ENCODE results near the gene ERV3-1. TPM values are rescaled to one million over a fixed set of nuclear protein-coding genes. Genes with fewer than 3 reads are reported as not detected.
"Not testable (repeated sequence)": the region's sequence is repeated elsewhere in the genome, so short reads cannot be mapped to it uniquely, and the experiment has no call there.

The ERV3-1 gene
- polyA plus RNA-seq, 1 donor from 2014 or later: 48.5 TPM

DNA sequence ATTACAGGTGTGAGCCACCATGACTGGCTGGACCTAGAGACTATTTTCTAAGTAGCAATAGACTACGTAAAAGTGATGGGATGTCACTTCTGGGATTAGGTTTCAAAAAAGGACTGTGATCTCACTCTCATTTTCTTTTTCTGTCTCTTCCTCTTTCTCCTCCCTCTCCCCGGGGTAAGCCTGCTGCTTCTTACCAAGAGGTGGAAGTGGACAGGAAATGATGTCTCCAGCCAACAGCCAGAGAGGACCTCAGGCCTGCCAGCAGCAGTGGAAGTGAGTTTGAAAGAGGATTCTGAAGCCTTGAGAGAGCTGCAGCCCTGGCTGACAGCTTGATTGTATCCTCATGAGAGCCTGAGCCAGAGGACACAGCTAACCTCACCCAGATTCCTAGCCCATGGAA, 30.0 kb upstream of the ERV3-1 start:
- H3K9me3 ChIP-seq (ENCODE audit: low read length); H3K79me2 ChIP-seq (replicated peaks; ENCODE audit: insufficient read depth, low read length); H3K27me3 ChIP-seq (ENCODE audit: insufficient read depth, low read depth, low read length); H3F3A ChIP-seq (ENCODE audit: insufficient read depth, low read length, poor library complexity, severe bottlenecking); H3K4me2 ChIP-seq (ENCODE audit: low read length); H3K9me2 ChIP-seq (ENCODE audit: insufficient read depth, low read length); H3K27ac ChIP-seq (ENCODE audit: low read length); H3K4me3 ChIP-seq (ENCODE audit: low read length); H3K36me3 ChIP-seq (ENCODE audit: insufficient read depth, low read length); H2AFZ ChIP-seq (ENCODE audit: low read depth, low read length); H3K9ac ChIP-seq (ENCODE audit: low read length); H4K20me1 ChIP-seq (ENCODE audit: insufficient read depth): not testable (repeated sequence)

DNA sequence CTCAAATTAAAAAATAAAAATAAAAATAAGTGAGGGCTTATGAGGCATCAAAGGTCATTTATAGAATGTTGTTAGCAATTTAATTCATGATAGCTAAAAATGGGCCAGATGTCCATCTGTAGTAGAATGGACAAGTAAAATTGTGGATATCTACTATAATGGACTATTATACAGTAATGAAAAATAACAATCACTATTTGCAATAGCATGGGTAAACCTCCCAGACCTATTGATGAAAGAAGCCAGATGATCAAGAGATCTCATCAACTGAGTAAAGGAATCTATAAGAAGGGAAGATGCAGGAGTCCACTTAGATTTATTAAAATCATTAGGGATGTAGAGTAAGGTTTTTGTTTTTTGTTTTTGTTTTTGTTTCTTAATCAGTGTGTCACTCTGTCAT, 29.0 kb upstream of the ERV3-1 start:
- not testable (repeated sequence) for H3K4me3 ChIP-seq (ENCODE audit: low read length); H3K27me3 ChIP-seq (ENCODE audit: insufficient read depth, low read depth, low read length); H3K79me2 ChIP-seq (replicated peaks; ENCODE audit: insufficient read depth, low read length); H3K27ac ChIP-seq (ENCODE audit: low read length); H3K9me2 ChIP-seq (ENCODE audit: insufficient read depth, low read length); H3K9me3 ChIP-seq (ENCODE audit: low read length); H2AFZ ChIP-seq (ENCODE audit: low read depth, low read length); H4K20me1 ChIP-seq (ENCODE audit: insufficient read depth); H3K9ac ChIP-seq (ENCODE audit: low read length); H3F3A ChIP-seq (ENCODE audit: insufficient read depth, low read length, poor library complexity, severe bottlenecking); H3K4me2 ChIP-seq (ENCODE audit: low read length); H3K36me3 ChIP-seq (ENCODE audit: insufficient read depth, low read length)

DNA sequence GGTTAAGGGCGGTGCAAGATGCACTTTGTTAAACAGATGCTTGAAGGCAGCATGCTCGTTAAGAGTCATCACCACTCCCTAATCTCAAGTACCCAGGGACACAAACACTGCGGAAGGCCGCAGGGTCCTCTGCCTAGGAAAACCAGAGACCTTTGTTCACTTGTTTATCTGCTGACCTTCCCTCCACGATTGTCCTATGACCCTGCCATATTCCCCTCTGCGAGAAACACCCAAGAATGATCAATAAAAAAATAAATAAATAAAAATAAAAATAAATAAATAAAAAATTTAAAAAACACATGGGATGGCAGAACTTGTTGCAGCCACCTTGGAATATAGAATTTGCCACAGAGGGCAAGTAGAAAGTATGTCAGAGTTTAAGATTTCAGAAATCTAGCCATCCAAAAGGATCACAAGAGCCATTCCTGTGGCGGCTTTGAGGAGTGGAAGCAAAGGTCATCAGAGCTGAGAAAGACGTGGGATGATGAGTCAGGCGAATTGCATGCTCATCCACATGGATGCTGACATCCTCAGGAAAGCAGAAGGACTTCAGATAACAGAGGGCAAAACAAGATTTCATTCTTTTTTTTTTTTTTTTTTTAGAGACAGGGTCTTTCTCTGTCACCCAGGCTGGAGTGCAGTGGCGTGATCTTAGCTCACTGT, 27.8 kb upstream of the ERV3-1 start:
- not testable (repeated sequence) for H2AFZ ChIP-seq (ENCODE audit: low read depth, low read length); H3K9me2 ChIP-seq (ENCODE audit: insufficient read depth, low read length); H3K4me3 ChIP-seq (ENCODE audit: low read length); H3K9ac ChIP-seq (ENCODE audit: low read length); H3K9me3 ChIP-seq (ENCODE audit: low read length); H3K79me2 ChIP-seq (replicated peaks; ENCODE audit: insufficient read depth, low read length); H3K4me2 ChIP-seq (ENCODE audit: low read length); H4K20me1 ChIP-seq (ENCODE audit: insufficient read depth); H3K27me3 ChIP-seq (ENCODE audit: insufficient read depth, low read depth, low read length); H3K27ac ChIP-seq (ENCODE audit: low read length); H3F3A ChIP-seq (ENCODE audit: insufficient read depth, low read length, poor library complexity, severe bottlenecking); H3K36me3 ChIP-seq (ENCODE audit: insufficient read depth, low read length)

DNA sequence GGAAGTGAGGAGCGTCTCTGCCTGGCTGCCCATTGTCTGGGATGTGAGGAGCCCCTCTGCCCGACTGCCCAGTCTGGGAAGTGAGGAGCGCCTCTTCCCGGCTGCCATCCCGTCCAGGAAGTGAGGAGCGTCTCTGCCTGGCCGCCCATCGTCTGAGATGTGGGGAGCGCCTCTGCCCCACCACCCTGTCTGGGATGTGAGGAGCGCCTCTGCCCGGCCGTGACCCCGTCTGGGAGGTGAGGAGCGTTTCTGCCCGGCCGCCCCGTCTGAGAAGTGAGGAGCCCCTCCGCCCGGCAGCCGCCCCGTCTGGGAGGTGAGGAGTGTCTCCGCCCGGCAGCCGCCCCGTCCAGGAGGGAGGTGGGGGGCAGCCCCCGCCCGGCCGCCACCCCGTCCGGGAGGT, 26.9 kb upstream of the ERV3-1 start:
- H2AFZ ChIP-seq (ENCODE audit: low read depth, low read length); H3K79me2 ChIP-seq (replicated peaks; ENCODE audit: insufficient read depth, low read length); H3K9me3 ChIP-seq (ENCODE audit: low read length); H3K27me3 ChIP-seq (ENCODE audit: insufficient read depth, low read depth, low read length); H3K4me2 ChIP-seq (ENCODE audit: low read length); H3K9me2 ChIP-seq (ENCODE audit: insufficient read depth, low read length); H3K9ac ChIP-seq (ENCODE audit: low read length); H3K27ac ChIP-seq (ENCODE audit: low read length); H3F3A ChIP-seq (ENCODE audit: insufficient read depth, low read length, poor library complexity, severe bottlenecking); H3K36me3 ChIP-seq (ENCODE audit: insufficient read depth, low read length); H3K4me3 ChIP-seq (ENCODE audit: low read length); H4K20me1 ChIP-seq (ENCODE audit: insufficient read depth): not testable (repeated sequence)

DNA sequence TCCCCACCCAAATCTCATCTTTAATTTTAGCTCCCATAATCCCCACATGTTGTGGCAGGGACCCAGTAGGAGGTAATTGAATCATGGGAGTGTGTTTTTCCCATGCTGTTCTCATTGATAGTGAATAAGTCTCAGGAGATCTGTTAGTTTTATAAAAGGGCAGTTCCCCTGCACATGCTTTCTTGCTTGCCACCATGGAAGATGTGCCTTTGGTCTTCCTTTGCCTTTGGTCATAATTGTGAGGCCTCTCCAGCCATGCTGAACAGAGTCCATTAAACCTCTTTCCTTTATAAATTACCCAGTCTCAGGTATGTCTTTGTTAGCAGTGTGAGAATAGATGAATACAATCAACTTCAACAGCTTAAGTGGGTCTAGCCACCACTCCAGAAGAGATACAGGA, 18.5 kb upstream of the ERV3-1 start:
- not testable (repeated sequence) for H3K9ac ChIP-seq (ENCODE audit: low read length); H3F3A ChIP-seq (ENCODE audit: insufficient read depth, low read length, poor library complexity, severe bottlenecking); H3K4me2 ChIP-seq (ENCODE audit: low read length); H2AFZ ChIP-seq (ENCODE audit: low read depth, low read length); H3K36me3 ChIP-seq (ENCODE audit: insufficient read depth, low read length); H3K9me3 ChIP-seq (ENCODE audit: low read length); H3K79me2 ChIP-seq (replicated peaks; ENCODE audit: insufficient read depth, low read length); H3K9me2 ChIP-seq (ENCODE audit: insufficient read depth, low read length); H3K4me3 ChIP-seq (ENCODE audit: low read length); H4K20me1 ChIP-seq (ENCODE audit: insufficient read depth); H3K27me3 ChIP-seq (ENCODE audit: insufficient read depth, low read depth, low read length); H3K27ac ChIP-seq (ENCODE audit: low read length)

DNA sequence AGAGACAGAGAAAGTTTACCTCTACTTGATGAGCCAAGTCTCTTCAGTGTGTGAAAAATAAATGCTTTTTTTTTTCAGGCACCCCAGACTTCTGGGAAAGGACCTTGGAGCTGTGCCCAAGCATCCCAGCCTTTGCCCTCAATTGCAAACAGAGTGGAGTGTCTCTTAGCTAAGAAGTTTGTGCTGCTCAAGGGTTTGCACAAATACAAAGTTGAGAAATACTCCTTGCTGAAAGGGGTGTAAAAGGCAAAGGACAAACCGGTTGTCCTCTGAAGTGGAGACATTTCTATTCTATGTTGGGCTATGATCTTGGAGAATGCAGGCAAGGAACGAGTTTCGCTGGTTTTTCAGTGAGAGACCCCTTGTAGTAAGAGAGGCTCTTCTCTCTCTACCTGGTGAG, 14.5 kb upstream of the ERV3-1 start:
- not testable (repeated sequence) for H4K20me1 ChIP-seq (ENCODE audit: insufficient read depth); H3F3A ChIP-seq (ENCODE audit: insufficient read depth, low read length, poor library complexity, severe bottlenecking); H3K9me2 ChIP-seq (ENCODE audit: insufficient read depth, low read length); H3K9me3 ChIP-seq (ENCODE audit: low read length); H3K4me2 ChIP-seq (ENCODE audit: low read length); H3K79me2 ChIP-seq (replicated peaks; ENCODE audit: insufficient read depth, low read length); H3K9ac ChIP-seq (ENCODE audit: low read length); H3K27ac ChIP-seq (ENCODE audit: low read length); H3K4me3 ChIP-seq (ENCODE audit: low read length); H3K36me3 ChIP-seq (ENCODE audit: insufficient read depth, low read length); H2AFZ ChIP-seq (ENCODE audit: low read depth, low read length); H3K27me3 ChIP-seq (ENCODE audit: insufficient read depth, low read depth, low read length)

DNA sequence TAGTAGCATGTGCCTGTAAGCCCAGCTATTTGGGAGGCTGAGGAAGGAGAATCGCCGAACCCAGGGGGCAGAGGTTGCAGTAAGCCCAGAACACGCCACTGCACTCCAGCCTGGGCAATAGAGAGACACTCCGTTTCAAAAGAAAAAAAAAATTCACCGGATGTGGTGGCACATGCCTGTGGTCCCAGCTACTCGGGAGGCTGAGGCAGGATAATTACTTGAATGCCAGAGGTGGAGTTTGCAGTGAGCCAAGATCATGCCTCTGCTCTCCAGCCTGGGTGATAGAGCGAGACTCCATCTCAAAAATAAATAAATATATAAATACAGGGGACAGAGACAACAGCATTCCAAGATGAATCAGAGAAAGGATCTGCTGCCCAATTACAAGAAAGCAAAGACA, 3.4 kb upstream of the ERV3-1 start:
- not testable (repeated sequence) for H3K4me2 ChIP-seq (ENCODE audit: low read length); H3K27me3 ChIP-seq (ENCODE audit: insufficient read depth, low read depth, low read length); H3K27ac ChIP-seq (ENCODE audit: low read length); H4K20me1 ChIP-seq (ENCODE audit: insufficient read depth); H3K36me3 ChIP-seq (ENCODE audit: insufficient read depth, low read length); H3K4me3 ChIP-seq (ENCODE audit: low read length); H2AFZ ChIP-seq (ENCODE audit: low read depth, low read length); H3K9ac ChIP-seq (ENCODE audit: low read length); H3F3A ChIP-seq (ENCODE audit: insufficient read depth, low read length, poor library complexity, severe bottlenecking); H3K9me2 ChIP-seq (ENCODE audit: insufficient read depth, low read length); H3K9me3 ChIP-seq (ENCODE audit: low read length)
- H3K79me2 ChIP-seq (replicated peaks; ENCODE audit: insufficient read depth, low read length): peaks cover 14% of the 10 kb centered on the region

DNA sequence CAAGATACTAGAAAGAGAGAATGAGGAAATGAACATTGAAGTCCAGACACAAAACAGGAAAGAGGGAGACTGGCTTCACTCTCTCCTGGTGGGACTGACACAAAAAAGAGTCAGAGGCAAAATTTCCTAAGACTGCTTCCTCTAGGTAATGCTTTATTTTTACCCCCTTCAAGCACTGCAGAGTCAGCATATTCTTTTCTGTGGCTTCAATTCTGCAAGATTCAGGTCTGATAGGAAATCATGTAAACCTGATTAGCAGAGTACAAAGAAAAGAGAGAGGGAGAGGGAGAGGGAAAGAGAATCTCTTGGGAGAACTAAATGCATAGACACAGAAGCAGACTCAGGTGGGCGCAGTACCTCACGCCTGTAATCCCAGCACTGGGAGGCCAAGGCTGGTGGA, 2.9 kb upstream of the ERV3-1 start:
- H4K20me1 ChIP-seq (ENCODE audit: insufficient read depth); H3K4me2 ChIP-seq (ENCODE audit: low read length); H3K27ac ChIP-seq (ENCODE audit: low read length); H3K9ac ChIP-seq (ENCODE audit: low read length); H3K4me3 ChIP-seq (ENCODE audit: low read length); H3K36me3 ChIP-seq (ENCODE audit: insufficient read depth, low read length); H3K9me3 ChIP-seq (ENCODE audit: low read length); H2AFZ ChIP-seq (ENCODE audit: low read depth, low read length); H3F3A ChIP-seq (ENCODE audit: insufficient read depth, low read length, poor library complexity, severe bottlenecking); H3K27me3 ChIP-seq (ENCODE audit: insufficient read depth, low read depth, low read length); H3K9me2 ChIP-seq (ENCODE audit: insufficient read depth, low read length): not testable (repeated sequence)
- peaks cover 19% of the 10 kb centered on the region for H3K79me2 ChIP-seq (replicated peaks; ENCODE audit: insufficient read depth, low read length)
